ENCODE results near the gene ANKRD36.
"Not testable (repeated sequence)": the region's sequence is repeated elsewhere in the genome, so short reads cannot be mapped to it uniquely, and the experiment has no call there.

ANKRD36 gene

DNA sequence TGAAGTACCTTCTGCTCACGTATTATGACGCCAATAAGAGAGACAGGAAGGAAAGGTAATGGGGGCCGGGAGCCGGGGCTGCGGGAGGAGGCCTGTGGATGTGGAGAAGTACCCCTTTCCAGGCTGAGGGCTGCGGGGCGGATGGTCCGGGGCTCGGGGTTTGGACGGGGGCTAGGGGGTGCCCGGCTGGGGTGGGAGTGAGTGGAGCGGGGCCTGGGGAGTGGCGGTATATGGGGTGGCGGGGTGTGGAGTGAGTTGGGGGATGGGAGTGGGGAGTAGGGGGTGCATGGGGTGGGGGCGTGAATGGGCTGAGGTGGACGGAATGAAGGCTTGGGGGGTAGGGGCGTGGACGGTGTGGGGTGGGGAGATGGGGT lies 916 bp downstream of the ANKRD36 start:
- DNase-seq (ENCODE audit: low read depth): not testable (repeated sequence)

DNA sequence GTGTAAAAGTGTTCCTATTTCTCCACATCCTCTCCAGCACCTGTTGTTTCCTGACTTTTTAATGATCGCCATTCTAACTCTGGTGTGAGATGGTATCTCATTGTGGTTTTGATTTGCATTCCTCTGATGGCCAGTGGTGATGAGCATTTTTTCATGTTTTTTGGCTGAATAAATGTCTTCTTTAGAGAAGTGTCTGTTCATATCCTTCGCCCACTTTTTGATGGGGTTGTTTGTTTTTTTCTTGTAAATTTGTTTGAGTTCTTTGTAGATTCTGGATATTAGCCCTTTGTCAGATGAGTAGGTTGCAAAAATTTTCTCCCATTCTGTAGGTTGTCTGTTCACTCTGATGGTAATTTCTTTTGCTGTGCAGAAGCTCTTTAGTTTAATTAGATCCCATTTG lies 16.1 kb downstream of the ANKRD36 start:
- not testable (repeated sequence) for DNase-seq (ENCODE audit: low read depth)

DNA sequence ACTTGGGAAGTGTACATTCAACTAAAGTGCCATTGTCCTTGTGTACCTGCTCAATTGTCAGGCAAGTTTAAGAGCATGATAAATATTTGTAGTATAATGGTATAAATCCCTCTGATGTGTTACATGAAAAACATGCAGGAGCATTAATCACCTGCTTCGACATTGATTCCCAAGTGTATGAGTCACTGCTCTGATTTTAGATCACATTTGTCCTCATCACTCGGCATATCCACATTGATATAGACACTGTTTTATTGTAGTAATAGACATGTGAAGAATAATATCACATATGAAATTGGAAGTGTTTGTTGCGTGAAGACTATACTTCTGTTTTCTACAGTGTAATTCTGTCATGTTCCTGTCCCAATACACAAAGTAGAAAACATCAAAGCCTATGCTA lies 31.1 kb downstream of the ANKRD36 start:
- not testable (repeated sequence) for DNase-seq (ENCODE audit: low read depth)

GRCh38 chr2:97166548-97166947 lies 53.6 kb downstream of the ANKRD36 start:
- not testable (repeated sequence) for DNase-seq (ENCODE audit: low read depth)

DNA sequence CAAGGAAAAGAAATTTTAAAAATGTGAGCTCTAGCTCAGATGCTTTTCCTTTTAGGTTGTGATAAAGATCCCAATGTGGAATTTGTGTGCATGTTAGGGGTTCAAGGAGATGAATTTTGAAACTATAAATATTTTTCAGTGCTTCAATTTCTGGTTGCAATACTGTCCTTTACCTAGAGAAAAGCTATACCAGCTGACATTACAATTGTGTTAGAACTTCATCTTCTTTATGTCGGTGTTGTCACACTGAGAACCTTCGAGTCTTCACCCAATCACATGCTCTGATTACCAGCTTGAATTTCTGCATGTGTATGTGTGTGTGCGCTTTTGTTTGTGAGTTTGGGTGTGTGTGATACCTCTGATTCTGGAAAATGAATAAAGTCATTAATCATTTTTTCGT lies 55.0 kb downstream of the ANKRD36 start:
- DNase-seq (ENCODE audit: low read depth): not testable (repeated sequence)

DNA sequence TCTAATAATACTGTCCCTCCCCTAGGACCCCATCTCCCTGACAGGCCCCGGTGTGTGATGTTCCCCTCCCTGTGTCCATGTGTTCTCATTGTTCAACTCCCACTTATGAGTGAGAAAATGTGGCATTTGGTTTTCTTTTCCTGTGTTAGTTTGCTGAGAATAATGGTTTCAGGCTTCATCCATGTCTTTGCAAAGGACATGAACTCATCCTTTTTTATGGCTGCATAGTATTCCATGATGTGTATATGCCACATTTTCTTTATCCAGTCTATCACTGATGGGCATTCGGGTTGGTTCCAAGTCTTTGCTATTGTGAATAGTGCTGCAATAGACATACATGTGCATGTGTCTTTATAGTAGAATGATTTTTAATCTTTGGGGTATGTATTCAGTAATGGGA lies 55.6 kb downstream of the ANKRD36 start:
- DNase-seq (ENCODE audit: low read depth): not testable (repeated sequence)

DNA sequence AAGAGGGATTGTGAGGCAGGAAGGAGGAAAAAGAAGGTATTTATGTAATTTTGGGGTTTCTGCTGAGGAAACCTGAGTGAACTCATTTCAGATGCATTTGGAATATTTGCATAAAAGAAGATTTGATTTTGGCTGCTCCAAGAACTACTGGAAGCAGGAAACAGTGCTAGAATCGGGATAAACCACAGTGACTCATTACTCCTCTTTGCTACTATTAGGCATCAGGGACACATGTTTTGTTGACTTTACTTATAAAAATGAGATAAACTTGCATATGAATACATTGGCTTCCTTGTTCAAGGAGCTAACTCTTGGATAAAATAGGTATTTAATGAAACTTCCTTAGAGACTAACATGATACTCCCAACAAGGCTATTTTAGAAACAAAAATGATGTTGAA lies 67.4 kb downstream of the ANKRD36 start:
- not testable (repeated sequence) for DNase-seq (ENCODE audit: low read depth)

- DNase-seq (ENCODE audit: low read depth): not testable (repeated sequence)
Measured at GRCh38 chr2:97195349-97195748, 82.4 kb downstream of the ANKRD36 start.

GRCh38 chr2:97197251-97197650 lies 84.3 kb downstream of the ANKRD36 start:
- DNase-seq (ENCODE audit: low read depth): not testable (repeated sequence)

GRCh38 chr2:97200887-97201286 lies 87.9 kb downstream of the ANKRD36 start:
- DNase-seq (ENCODE audit: low read depth): not testable (repeated sequence)

- not testable (repeated sequence) for DNase-seq (ENCODE audit: low read depth)
Measured at GRCh38 chr2:97202643-97203250, 89.8 kb downstream of the ANKRD36 start.

- DNase-seq (ENCODE audit: low read depth): no peak
Measured at GRCh38 chr2:97210325-97210724, 97.4 kb downstream of the ANKRD36 start.

GRCh38 chr2:97215025-97215424 lies 102.1 kb downstream of the ANKRD36 start:
- DNase-seq (ENCODE audit: low read depth): not testable (repeated sequence)

DNA sequence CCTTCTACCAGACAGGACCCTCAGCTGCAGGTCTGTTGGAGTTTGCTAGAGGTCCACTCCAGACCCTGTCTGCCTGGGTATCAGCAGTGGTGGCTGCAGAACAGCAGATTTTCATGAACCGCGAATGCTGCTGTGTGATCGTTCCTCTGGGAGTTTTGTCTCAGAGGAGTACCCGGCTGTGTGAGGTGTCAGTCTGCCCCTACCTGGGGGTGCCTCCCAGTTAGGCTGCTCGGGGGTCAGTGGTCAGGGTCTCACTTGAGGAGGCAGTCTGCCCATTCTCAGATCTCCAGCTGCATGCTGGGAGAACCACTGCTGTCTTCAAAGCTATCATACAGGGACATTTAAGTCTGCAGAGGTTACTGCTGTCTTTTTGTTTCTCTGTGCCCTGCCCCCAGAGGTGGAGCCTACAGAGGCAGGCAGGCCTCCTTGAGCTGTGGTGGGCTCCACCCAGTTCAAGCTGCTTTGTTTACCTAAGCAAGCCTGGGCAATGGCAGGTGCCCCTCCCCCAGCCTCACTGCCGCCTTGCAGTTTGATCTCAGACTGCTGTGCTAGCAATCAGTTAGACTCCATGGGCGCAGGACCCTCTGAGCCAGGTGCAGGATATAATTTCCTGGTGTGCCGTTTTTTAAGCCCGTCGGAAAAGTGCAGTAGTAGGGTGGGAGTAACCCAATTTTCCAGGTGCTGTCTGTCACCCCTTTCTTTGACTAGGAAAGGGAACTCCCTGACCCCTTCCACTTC lies 118.1 kb downstream of the ANKRD36 start:
- not testable (repeated sequence) for DNase-seq (ENCODE audit: low read depth)

GRCh38 chr2:97232981-97233380 lies 120.0 kb downstream of the ANKRD36 start:
- DNase-seq (ENCODE audit: low read depth): not testable (repeated sequence)

- DNase-seq (ENCODE audit: low read depth): not testable (repeated sequence)
Measured at GRCh38 chr2:97233660-97234295, 120.8 kb downstream of the ANKRD36 start.

- DNase-seq (ENCODE audit: low read depth): not testable (repeated sequence)
Measured at GRCh38 chr2:97261192-97261591, 148.2 kb downstream of the ANKRD36 start.

- DNase-seq (ENCODE audit: low read depth): not testable (repeated sequence)
Measured at GRCh38 chr2:97266449-97266848, 153.5 kb downstream of the ANKRD36 start.

GRCh38 chr2:97267411-97268074 lies 154.6 kb downstream of the ANKRD36 start:
- DNase-seq (ENCODE audit: low read depth): no peak

DNA sequence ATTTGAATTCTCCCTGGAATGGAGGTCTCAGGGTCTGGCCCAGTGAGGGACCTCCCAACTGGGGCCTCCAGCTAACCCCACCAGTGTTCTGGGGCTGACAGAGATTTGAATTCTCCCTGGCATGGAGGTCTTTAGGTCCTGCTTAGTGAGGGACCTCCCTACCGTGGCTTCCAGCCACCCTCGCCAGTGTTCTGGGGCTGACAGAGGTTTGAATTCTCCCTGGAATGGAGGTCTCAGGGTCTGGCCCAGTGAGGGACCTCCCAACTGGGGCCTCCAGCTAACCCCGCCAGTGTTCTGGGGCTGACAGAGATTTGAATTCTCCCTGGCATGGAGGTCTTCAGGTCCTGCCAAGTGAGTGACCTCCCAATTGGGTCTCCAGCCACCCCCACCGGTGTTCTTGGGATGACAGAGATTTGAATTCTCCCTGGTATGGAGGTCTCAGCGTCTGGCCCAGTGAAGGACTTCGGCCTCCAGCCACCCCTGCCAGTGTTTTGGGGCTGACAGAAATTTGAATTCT lies 155.2 kb downstream of the ANKRD36 start:
- not testable (repeated sequence) for DNase-seq (ENCODE audit: low read depth)

DNA sequence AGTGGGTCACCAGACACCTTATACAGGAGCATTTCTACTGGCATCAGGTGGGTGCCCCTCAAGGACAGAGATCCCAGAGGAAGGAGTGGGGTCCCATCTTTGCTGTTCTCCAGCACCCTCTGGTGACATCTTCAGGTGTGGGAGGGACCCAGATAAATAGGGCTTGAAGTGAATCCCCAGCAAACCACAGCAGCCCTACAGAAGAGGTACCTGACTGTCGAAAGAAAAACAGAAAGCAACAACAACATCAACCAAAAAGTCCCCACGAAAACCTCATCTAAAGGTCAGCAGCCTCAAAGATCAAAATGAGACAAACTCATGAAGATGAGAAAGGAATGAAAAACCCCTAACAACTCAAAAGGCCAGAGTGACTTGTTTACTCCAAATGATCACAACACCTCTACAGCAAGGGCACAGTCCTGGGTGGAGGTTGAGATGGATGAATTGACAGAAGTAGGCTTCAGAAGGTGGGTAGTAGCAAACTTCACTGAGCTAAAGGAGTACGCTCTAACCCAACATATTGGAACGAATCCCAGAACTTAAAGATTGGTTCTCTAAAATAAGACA lies 163.4 kb downstream of the ANKRD36 start:
- DNase-seq (ENCODE audit: low read depth): not testable (repeated sequence)

GRCh38 chr2:97285187-97285586 lies 172.2 kb downstream of the ANKRD36 start:
- not testable (repeated sequence) for DNase-seq (ENCODE audit: low read depth)
